ENCODE data around the gene ALDH1A3.
"Not testable (repeated sequence)": the region's sequence is repeated elsewhere in the genome, so short reads cannot be mapped to it uniquely, and the experiment has no call there.

Gene ALDH1A3

GRCh38 chr15:100879464-100880138 is at the start of gene ALDH1A3:
ALDH1A3 (plus strand) TSS chr15:100879831; CDS start chr15:100879908, 77 bp downstream.
- DNase-seq: no peak

- no peak for DNase-seq
These were observed 48.2 kb upstream of the ALDH1A3 start for GRCh38 chr15:100831467-100831866.

GRCh38 chr15:100832149-100832942 is 47.3 kb upstream of the ALDH1A3 start:
- DNase-seq: no peak

GRCh38 chr15:100833417-100834389 is 45.9 kb upstream of the ALDH1A3 start:
- DNase-seq: no peak

GRCh38 chr15:100834731-100835130 is 44.9 kb upstream of the ALDH1A3 start:
- DNase-seq: no peak

- DNase-seq: no peak
These were observed 44.0 kb upstream of the ALDH1A3 start for GRCh38 chr15:100835636-100836035.

GRCh38 chr15:100836501-100836900 is 43.1 kb upstream of the ALDH1A3 start:
- no peak for DNase-seq

GRCh38 chr15:100841426-100841825 is 38.2 kb upstream of the ALDH1A3 start:
- no peak for DNase-seq

- DNase-seq: no peak
These were observed 36.6 kb upstream of the ALDH1A3 start for GRCh38 chr15:100842756-100843730.

GRCh38 chr15:100844167-100844566 is 35.5 kb upstream of the ALDH1A3 start:
- no peak for DNase-seq

- no peak for DNase-seq
These were observed 34.9 kb upstream of the ALDH1A3 start for GRCh38 chr15:100844778-100845177.

- no peak for DNase-seq
These were observed 32.4 kb upstream of the ALDH1A3 start for GRCh38 chr15:100847194-100847593.

- no peak for DNase-seq
These were observed 30.4 kb upstream of the ALDH1A3 start for GRCh38 chr15:100849021-100849854.

- no peak for DNase-seq
These were observed 29.8 kb upstream of the ALDH1A3 start for GRCh38 chr15:100849855-100850218.

GRCh38 chr15:100851428-100852015 is 28.1 kb upstream of the ALDH1A3 start:
- DNase-seq: not testable (repeated sequence)

- no peak for DNase-seq
These were observed 27.0 kb upstream of the ALDH1A3 start for GRCh38 chr15:100852630-100853029.

- no peak for DNase-seq
These were observed 25.8 kb upstream of the ALDH1A3 start for GRCh38 chr15:100853676-100854440.

GRCh38 chr15:100856867-100857266 is 22.8 kb upstream of the ALDH1A3 start:
- no peak for DNase-seq

- DNase-seq: no peak
These were observed 21.3 kb upstream of the ALDH1A3 start for GRCh38 chr15:100858294-100858693.

Data from AML-193 (cell line).